Tibial artery (tissue), 4 donors: ENCODE data around the gene KCNK4.
"Not testable (repeated sequence)": the region's sequence is repeated elsewhere in the genome, so short reads cannot be mapped to it uniquely, and the experiment has no call there.

Experiments used
- DNase-seq, 2 donors: peaks; one replicate each; pipeline ENCODE4 v3.0.0-alpha.2; 2019
- H3K27ac ChIP-seq, 2 donors: fragments of 200-600 bp; sonication (generic) in 1 of 2; 1 replicate in 1 of 2; 2 replicates in 1 of 2; pipeline ENCODE4 v1.5.1; 2018 to 2019; ENCODE audit warnings: mild to moderate bottlenecking in 1 of 2
- H3K27me3 ChIP-seq, 2 donors: fragments of 200-600 bp; sonication (generic) in 1 of 2; one replicate each; pipeline versions ENCODE4 v1.5.1 to v1.6.0; 2016 to 2019
- H3K36me3 ChIP-seq, 3 donors: fragments of 200-600 bp; sonication (generic) in 2 of 3; one replicate each; pipeline ENCODE4 v1.5.1; 2016 to 2019; ENCODE audit warnings: mild to moderate bottlenecking in 2 of 3
- H3K4me1 ChIP-seq, 4 donors: fragments of 200-600 bp; sonication (generic) in 2 of 4; 1 replicate in 3 of 4; 2 replicates in 1 of 4; pipeline ENCODE4 v1.5.1; 2016 to 2019
- H3K4me3 ChIP-seq, 2 donors: fragments of 200-600 bp; sonication (generic) in 1 of 2; 1 replicate in 1 of 2; 2 replicates in 1 of 2; pipeline ENCODE4 v1.5.1; 2018 to 2019; ENCODE audit warnings: mild to moderate bottlenecking in 2 of 2
- H3K9me3 ChIP-seq, 3 donors: fragments of 200-600 bp; sonication (generic) in 1 of 3; one replicate each; pipeline ENCODE4 v1.5.1; 2016 to 2019
- CTCF ChIP-seq, 2 experiments: fragments of 200-600 bp in 1 of 2; fragments of 450-650 bp in 1 of 2; IDR thresholded peaks; one replicate each; pipeline ENCODE4 v1.5.1; 2017 to 2019; ENCODE audit warnings: antibody characterized with exemption in 2 of 2, mild to moderate bottlenecking in 1 of 2, moderate library complexity in 1 of 2
- intact Hi-C: fragments of 100-400 bp; cut with DNase I; formaldehyde crosslinking; loops from one replicate; pipeline ENCODE4 v1.15.0; 2023; ENCODE audit warnings: low total_unique reads

KCNK4 gene

GRCh38 chr11:64323373-64323772 is 32.3 kb downstream of the KCNK4 start:
- Histone ChIP-seq H3K27me3 (no peaks in the 10 kb centered on the region), H3K4me1 (peaks cover 0 to 23% (median 13%) of the 10 kb centered on the region in 4 donors)

GRCh38 chr11:64323984-64324383 is 32.9 kb downstream of the KCNK4 start:
- DNase-seq, H3K9me3 ChIP-seq, intact Hi-C loops, H3K4me3 ChIP-seq, H3K27ac ChIP-seq, H3K27me3 ChIP-seq: not testable (repeated sequence)
- peaks cover 0 to 19% (median 10%) of the 10 kb centered on the region in 4 donors for H3K4me1 ChIP-seq
- peaks cover 0 to 27% (median 0%) of the 10 kb centered on the region in 3 donors for H3K36me3 ChIP-seq

More at GRCh38 chr11:64323373-64323772, 32.3 kb downstream of the KCNK4 start:
- no peak for TF ChIP-seq CTCF (IDR thresholded peaks at IDR 0.05)
- H3K9me3 ChIP-seq: no peaks in the 10 kb centered on the region
- DNase-seq: no peak
- H3K36me3 ChIP-seq: peaks cover 0 to 27% (median 0%) of the 10 kb centered on the region in 3 donors
- intact Hi-C loops: no loop called here
- H3K4me3 ChIP-seq: no peak overlapping the region
- H3K27ac ChIP-seq: no peak overlapping the region

- Histone ChIP-seq H3K9me3 (no peaks in the 10 kb centered on the region), H3K27ac (no peak overlapping the region), H3K36me3 (peaks cover 0 to 27% (median 0%) of the 10 kb centered on the region in 3 donors), H3K4me1 (peaks cover 0 to 22% (median 12%) of the 10 kb centered on the region in 4 donors), H3K27me3 (no peaks in the 10 kb centered on the region), H3K4me3 (no peak overlapping the region)
- TF ChIP-seq CTCF (IDR thresholded peaks at IDR 0.05): no peak
- DNase-seq: no peak
- intact Hi-C loops: no loop called here
These were observed 33.8 kb downstream of the KCNK4 start for GRCh38 chr11:64324692-64325469.

GRCh38 chr11:64327375-64327774 is 36.3 kb downstream of the KCNK4 start:
- H3K27ac ChIP-seq: no peak overlapping the region
- H3K9me3 ChIP-seq: no peaks in the 10 kb centered on the region
- no peak for TF ChIP-seq CTCF (IDR thresholded peaks at IDR 0.05)
- intact Hi-C loops: no loop called here
- no peak overlapping the region for H3K4me3 ChIP-seq
- no peak for DNase-seq
- H3K27me3 ChIP-seq: no peaks in the 10 kb centered on the region
- H3K36me3 ChIP-seq: peaks cover 0 to 8% (median 0%) of the 10 kb centered on the region in 3 donors
- peaks cover 0 to 35% (median 22%) of the 10 kb centered on the region in 4 donors for H3K4me1 ChIP-seq

- no peaks in the 10 kb centered on the region for H3K9me3 ChIP-seq
- H3K27ac ChIP-seq: no peak overlapping the region
- H3K36me3 ChIP-seq: peaks cover 0 to 2% (median 0%) of the 10 kb centered on the region in 3 donors
- no peak for DNase-seq
- H3K4me3 ChIP-seq: no peak overlapping the region
- no peak for TF ChIP-seq CTCF (IDR thresholded peaks at IDR 0.05)
- H3K4me1 ChIP-seq: peaks cover 0 to 31% (median 22%) of the 10 kb centered on the region in 4 donors
- no peaks in the 10 kb centered on the region for H3K27me3 ChIP-seq
- intact Hi-C loops: no loop called here
These were observed 36.9 kb downstream of the KCNK4 start for GRCh38 chr11:64327993-64328392.

- H3K9me3 ChIP-seq: no peaks in the 10 kb centered on the region
- no peak overlapping the region for H3K27ac ChIP-seq
- no peak for DNase-seq
- TF ChIP-seq CTCF (IDR thresholded peaks at IDR 0.05): no peak
- peaks cover 0 to 30% (median 22%) of the 10 kb centered on the region in 4 donors for H3K4me1 ChIP-seq
- H3K27me3 ChIP-seq: no peaks in the 10 kb centered on the region
- no peaks in the 10 kb centered on the region for H3K36me3 ChIP-seq
- intact Hi-C loops: no loop called here
- no peak overlapping the region for H3K4me3 ChIP-seq
These were observed 39.8 kb downstream of the KCNK4 start for GRCh38 chr11:64330888-64331287.
